Endothelial cell of coronary artery (primary cell): Measurements from ENCODE around the gene ZNF626. TPM values are rescaled to one million over a fixed set of nuclear protein-coding genes. Genes with fewer than 3 reads are reported as not detected.

Experiments used
- total RNA-seq: library from RNA; depleted of rRNA; stranded (reverse); fragments of >200 nt; gene quantifications from 2 replicates; pipeline ENCODE4 v1.2.3, GENCODE V29; 2014

Gene ZNF626
- 3.3 and 13.4 TPM in 2 replicates for total RNA-seq

GRCh38 chr19:20661150-20661819 is at the start of gene ZNF626:
Gene ZNF626 (minus strand): TSS chr19:20661571. CDS start chr19:20661446, 125 bp downstream.

Other genes with a start within 250 kb of the ZNF626 start
- gene ZNF737, start 95.8 kb downstream of the ZNF626 start, total RNA-seq, result 4.3 and 8.3 TPM in 2 replicates
- gene ZNF66, start 114.7 kb upstream of the ZNF626 start, total RNA-seq, result 1.2 and 2.5 TPM in 2 replicates